Measurements from ENCODE around the gene GLCCI1. TPM values are rescaled to one million over a fixed set of nuclear protein-coding genes. Genes with fewer than 3 reads are reported as not detected.

GLCCI1 gene
- 10 to 100 TPM in 2 of 4 donors, 1 to 10 TPM in 2; 8.1 to 15.7 (median 11.7) TPM for total RNA-seq

DNA sequence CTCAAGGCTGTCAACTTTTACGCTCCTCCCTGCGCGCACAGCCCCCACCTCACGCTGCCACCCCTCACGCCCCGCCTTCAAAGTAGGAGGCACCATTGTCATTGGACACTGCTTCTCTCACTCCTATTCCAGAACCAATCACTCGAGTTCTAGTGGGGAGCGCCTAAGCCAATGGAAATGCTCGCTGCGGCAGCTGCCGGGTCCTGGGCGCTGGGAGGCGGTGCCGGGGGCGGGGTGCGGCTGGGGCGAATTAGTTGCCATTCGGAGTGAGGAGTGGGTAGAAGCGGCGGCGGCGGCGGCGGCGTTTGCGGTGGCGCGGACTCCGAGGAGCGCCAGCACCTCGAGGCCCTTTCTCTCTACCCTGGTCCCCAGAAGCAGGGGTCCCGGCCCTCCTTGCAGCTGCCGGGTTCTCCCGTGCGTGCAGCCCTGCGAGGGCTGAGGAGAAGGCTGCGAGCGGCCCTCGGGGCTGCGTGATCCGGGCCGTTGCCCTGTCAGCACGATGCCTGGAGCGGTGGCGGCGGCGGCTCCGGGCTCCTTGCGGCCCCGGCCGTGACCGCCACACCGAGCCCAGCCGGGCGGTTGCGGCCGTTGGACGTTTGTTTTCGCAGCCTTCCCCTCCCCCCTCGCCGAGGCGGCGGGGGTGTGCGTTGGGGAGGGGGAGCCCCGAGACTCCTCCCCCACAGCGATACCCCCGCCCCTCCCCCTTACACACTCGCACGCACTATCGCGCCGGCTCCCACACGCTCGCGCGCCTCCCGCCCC, at the start of gene GLCCI1:
TSS of gene GLCCI1 (plus strand) at position 253 of the 762 bp plus-strand sequence. CDS start 555 bp downstream, outside the sequence.
- TF ChIP-seq POLR2A (IDR thresholded peaks at IDR 0.05), result peak; percentile 83 to 93
- TF ChIP-seq, protein P1, sequence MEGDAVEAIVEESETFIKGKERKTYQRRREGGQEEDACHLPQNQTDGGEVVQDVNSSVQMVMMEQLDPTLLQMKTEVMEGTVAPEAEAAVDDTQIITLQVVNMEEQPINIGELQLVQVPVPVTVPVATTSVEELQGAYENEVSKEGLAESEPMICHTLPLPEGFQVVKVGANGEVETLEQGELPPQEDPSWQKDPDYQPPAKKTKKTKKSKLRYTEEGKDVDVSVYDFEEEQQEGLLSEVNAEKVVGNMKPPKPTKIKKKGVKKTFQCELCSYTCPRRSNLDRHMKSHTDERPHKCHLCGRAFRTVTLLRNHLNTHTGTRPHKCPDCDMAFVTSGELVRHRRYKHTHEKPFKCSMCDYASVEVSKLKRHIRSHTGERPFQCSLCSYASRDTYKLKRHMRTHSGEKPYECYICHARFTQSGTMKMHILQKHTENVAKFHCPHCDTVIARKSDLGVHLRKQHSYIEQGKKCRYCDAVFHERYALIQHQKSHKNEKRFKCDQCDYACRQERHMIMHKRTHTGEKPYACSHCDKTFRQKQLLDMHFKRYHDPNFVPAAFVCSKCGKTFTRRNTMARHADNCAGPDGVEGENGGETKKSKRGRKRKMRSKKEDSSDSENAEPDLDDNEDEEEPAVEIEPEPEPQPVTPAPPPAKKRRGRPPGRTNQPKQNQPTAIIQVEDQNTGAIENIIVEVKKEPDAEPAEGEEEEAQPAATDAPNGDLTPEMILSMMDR (IDR thresholded peaks at IDR 0.05), result peak in 1 of 5 experiments; percentile 24
- peak in 1 of 2 donors; percentile 93 for TF ChIP-seq EP300 (IDR thresholded peaks at IDR 0.05)
- no peaks in the 10 kb centered on the region for H3K36me3 ChIP-seq
- peak; percentile 89 to 94 for DNase-seq (ENCODE audit: low spot score in 2 of 2)
- no peaks in the 10 kb centered on the region for H3K27me3 ChIP-seq
- peaks cover 0 to 20% (median 3%) of the 10 kb centered on the region in 4 donors for H3K4me1 ChIP-seq
- peak within 1 kb of the TSS; percentile 96 to 99 (median 98) for H3K4me3 ChIP-seq
- 0% methylated on average over 7 to 16 of the region's 77 CpGs for WGBS, 2 donors
- H3K27ac ChIP-seq, result peak within 1 kb of the TSS; percentile 95 to 98 (median 97)
- H3K9me3 ChIP-seq, result no peaks in the 10 kb centered on the region

DNA sequence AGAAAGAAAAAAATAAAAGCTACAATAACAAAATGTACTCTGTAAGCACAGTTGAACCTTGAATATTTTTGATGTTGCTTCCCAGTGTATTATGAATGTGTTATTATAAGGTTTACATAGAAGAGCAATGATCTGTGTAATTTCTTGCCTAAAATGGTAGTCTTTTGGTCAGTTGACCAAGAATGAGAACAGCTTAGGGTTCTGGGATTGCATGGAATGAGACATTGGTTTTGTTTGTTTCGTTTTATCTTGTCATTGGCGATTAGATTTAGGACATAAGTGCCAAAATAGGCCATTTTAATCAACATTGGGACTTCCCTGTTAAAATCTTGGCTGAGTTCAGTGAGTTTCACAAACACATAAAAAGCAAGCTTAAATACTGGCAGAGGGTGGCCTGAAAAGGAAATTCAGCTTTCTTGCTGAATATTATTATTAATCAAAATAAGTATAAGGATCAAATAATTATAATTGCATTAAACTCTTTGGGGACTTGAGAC, 49.1 kb upstream of the GLCCI1 start:
- Histone ChIP-seq H3K9me3 (no peaks in the 10 kb centered on the region), H3K4me3 (no peak overlapping the region), H3K27me3 (no peaks in the 10 kb centered on the region), H3K36me3 (no peaks in the 10 kb centered on the region), H3K4me1 (no peaks in the 10 kb centered on the region), H3K27ac (no peak overlapping the region)
- 70 to 84% methylated on average over 2 of the region's 2 CpGs for WGBS, 2 donors
- no peak for DNase-seq (ENCODE audit: low spot score in 2 of 2)
- TF ChIP-seq POLR2A (IDR thresholded peaks at IDR 0.05) (no peak), EP300 (IDR thresholded peaks at IDR 0.05) (no peak)
- TF ChIP-seq, protein P1 (IDR thresholded peaks at IDR 0.05), result no peak

DNA sequence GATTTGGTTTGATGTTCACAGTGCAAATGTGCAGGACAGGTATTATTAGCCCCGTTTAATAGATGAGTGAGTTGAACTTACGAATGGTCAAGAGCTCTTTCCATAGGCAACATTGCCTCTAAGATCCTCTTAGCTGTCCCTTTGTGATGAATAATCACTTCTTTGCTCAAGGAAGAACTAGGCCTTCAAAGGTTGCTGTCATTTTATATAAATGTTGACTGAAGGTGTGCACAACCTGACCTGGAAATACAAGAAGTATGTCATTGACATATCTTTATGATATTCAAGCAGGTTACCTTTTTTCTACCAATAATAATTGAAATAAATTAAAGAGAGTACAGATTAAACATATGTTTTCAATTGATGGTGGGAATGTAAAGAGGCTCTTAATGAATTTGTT, 48.5 kb upstream of the GLCCI1 start:
- no peak for DNase-seq (ENCODE audit: low spot score in 2 of 2)
- Histone ChIP-seq H3K27ac (no peak overlapping the region), H3K27me3 (no peaks in the 10 kb centered on the region), H3K4me3 (peak overlapping the region in 1 of 4 donors; percentile 27), H3K9me3 (no peaks in the 10 kb centered on the region), H3K36me3 (no peaks in the 10 kb centered on the region), H3K4me1 (no peaks in the 10 kb centered on the region)
- WGBS, 2 donors, result 69 to 78% methylated on average over 2 of the region's 2 CpGs
- TF ChIP-seq, protein P1 (IDR thresholded peaks at IDR 0.05), result no peak
- TF ChIP-seq POLR2A (IDR thresholded peaks at IDR 0.05) (no peak), EP300 (IDR thresholded peaks at IDR 0.05) (no peak)

DNA sequence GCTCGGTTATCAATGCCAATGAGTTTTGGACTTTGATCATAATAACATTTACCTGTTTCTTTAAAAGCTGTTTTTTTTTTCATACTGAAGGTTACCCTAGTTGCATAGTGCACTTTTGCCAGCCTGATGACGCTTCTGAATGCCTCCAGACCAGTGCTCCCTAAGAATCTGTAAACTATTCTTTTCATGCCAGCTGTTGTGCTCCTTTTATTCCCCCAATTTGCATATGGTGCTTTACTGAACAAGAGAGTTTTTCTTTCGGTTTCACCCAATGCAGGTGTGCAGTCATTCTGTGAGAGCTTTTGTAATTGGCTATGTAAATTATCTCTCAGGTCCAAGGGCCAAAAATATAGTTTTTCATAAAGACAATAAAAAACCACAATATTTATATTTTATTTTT, 48.1 kb upstream of the GLCCI1 start:
- DNase-seq (ENCODE audit: low spot score in 2 of 2), result no peak
- H3K4me1 ChIP-seq, result no peaks in the 10 kb centered on the region
- no peaks in the 10 kb centered on the region for H3K9me3 ChIP-seq
- H3K36me3 ChIP-seq, result no peaks in the 10 kb centered on the region
- H3K27me3 ChIP-seq, result no peaks in the 10 kb centered on the region
- peak overlapping the region in 1 of 4 donors; percentile 27 for H3K4me3 ChIP-seq
- 65 to 79% methylated on average over 3 of the region's 3 CpGs for WGBS, 2 donors
- TF ChIP-seq, protein P1 (IDR thresholded peaks at IDR 0.05), result no peak
- no peak for TF ChIP-seq POLR2A (IDR thresholded peaks at IDR 0.05)
- TF ChIP-seq EP300 (IDR thresholded peaks at IDR 0.05), result no peak
- H3K27ac ChIP-seq, result no peak overlapping the region

DNA sequence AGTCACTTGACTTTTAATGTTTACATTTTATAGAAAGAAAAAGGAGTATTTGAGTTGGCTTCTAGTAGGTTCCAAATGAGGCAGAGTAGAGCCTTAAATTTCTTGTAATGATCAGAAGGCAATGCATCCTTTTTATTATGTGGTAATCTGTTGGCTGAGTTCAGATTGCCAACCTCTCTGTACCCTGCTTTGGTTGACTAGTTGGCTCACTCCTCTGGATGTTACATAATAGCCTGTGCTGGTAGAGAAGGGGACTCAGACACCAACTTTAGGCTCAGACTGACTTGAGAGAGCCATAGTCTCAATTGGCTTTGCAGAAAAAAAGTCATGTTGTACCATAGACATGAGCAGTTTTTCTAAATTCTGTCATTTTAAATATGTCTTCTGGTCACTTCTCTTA, 46.8 kb upstream of the GLCCI1 start:
- Histone ChIP-seq H3K4me3 (no peak overlapping the region), H3K36me3 (no peaks in the 10 kb centered on the region), H3K27me3 (no peaks in the 10 kb centered on the region), H3K27ac (no peak overlapping the region), H3K9me3 (no peaks in the 10 kb centered on the region), H3K4me1 (no peaks in the 10 kb centered on the region)
- DNase-seq (ENCODE audit: low spot score in 2 of 2), result no peak
- no peak for TF ChIP-seq EP300 (IDR thresholded peaks at IDR 0.05)
- TF ChIP-seq, protein P1 (IDR thresholded peaks at IDR 0.05), result no peak

Data from tibial nerve (tissue), 4 donors.